Hematopoietic multipotent progenitor cell treated with erythropoietin and hydrocortisone succinate and interleukin-3 and kit ligand, for 17 days (in vitro differentiated cells): ENCODE measurements around the gene CD164.
"Not testable (repeated sequence)": the region's sequence is repeated elsewhere in the genome, so short reads cannot be mapped to it uniquely, and the experiment has no call there.

ENCODE experiments used
- DNase-seq: peaks from one replicate; pipeline ENCODE4 v3.0.0-alpha.2; 2015; ENCODE audit warnings: low spot score

The CD164 gene

GRCh38 chr6:109374326-109374892 lies 7.9 kb downstream of the CD164 start:
- no peak for DNase-seq

- no peak for DNase-seq
These were observed 8.5 kb downstream of the CD164 start for GRCh38 chr6:109373762-109374161.

- DNase-seq, result no peak
These were observed 8.9 kb downstream of the CD164 start for GRCh38 chr6:109373331-109373730.

- no peak for DNase-seq
These were observed 10.1 kb downstream of the CD164 start for GRCh38 chr6:109372130-109372529.

GRCh38 chr6:109370792-109371191 lies 11.5 kb downstream of the CD164 start:
- no peak for DNase-seq

GRCh38 chr6:109370336-109370735 lies 11.9 kb downstream of the CD164 start:
- DNase-seq, result no peak

- no peak for DNase-seq
These were observed 12.5 kb downstream of the CD164 start for GRCh38 chr6:109369728-109370127.

GRCh38 chr6:109364382-109365078 lies 17.7 kb downstream of the CD164 start:
- DNase-seq, result not testable (repeated sequence)

GRCh38 chr6:109363753-109364152 lies 18.5 kb downstream of the CD164 start:
- no peak for DNase-seq

GRCh38 chr6:109362102-109362884 lies 20.0 kb downstream of the CD164 start:
- no peak for DNase-seq

- no peak for DNase-seq
These were observed 21.5 kb downstream of the CD164 start for GRCh38 chr6:109360791-109361190.

GRCh38 chr6:109360281-109360680 lies 22.0 kb downstream of the CD164 start:
- no peak for DNase-seq

- DNase-seq, result no peak
These were observed 23.0 kb downstream of the CD164 start for GRCh38 chr6:109359248-109359647.

GRCh38 chr6:109358204-109358603 lies 24.1 kb downstream of the CD164 start:
- no peak for DNase-seq

- DNase-seq, result no peak
These were observed 26.0 kb downstream of the CD164 start for GRCh38 chr6:109356237-109356636.

- no peak for DNase-seq
These were observed 30.8 kb downstream of the CD164 start for GRCh38 chr6:109351231-109352130.

GRCh38 chr6:109349419-109349987 lies 32.8 kb downstream of the CD164 start:
- DNase-seq, result peak; percentile 94

- DNase-seq, result no peak
These were observed 34.0 kb downstream of the CD164 start for GRCh38 chr6:109348226-109348625.

GRCh38 chr6:109347779-109348178 lies 34.5 kb downstream of the CD164 start:
- no peak for DNase-seq

GRCh38 chr6:109345986-109346385 lies 36.3 kb downstream of the CD164 start:
- DNase-seq, result no peak

GRCh38 chr6:109344226-109344625 lies 38.0 kb downstream of the CD164 start:
- no peak for DNase-seq

GRCh38 chr6:109343518-109343917 lies 38.7 kb downstream of the CD164 start:
- DNase-seq, result no peak
